IMR-90 (cell line): ENCODE data around the gene ME3. TPM values are rescaled to one million over a fixed set of nuclear protein-coding genes. Genes with fewer than 3 reads are reported as not detected.

Experiments used
- ATAC-seq: fragments of 200-7000 bp; cut with Tn5 transposase; 2 replicates; pipeline ENCODE4 v1.9.1; 2020; ENCODE audit warnings: low read depth, mild to moderate bottlenecking, moderate library complexity
- BruUV-seq: library from RNA; stranded (reverse); fragments of 400-500 nt; replicated peaks from 2 replicates; lab custom pipeline; 2021; lab: Mats Ljungman, UMichigan
- CTCF ChIA-PET: fragments of 300-600 bp; formaldehyde crosslinking; extraction: SDS; loops from one replicate; lab custom pipeline; 2021; ENCODE audit warnings: antibody characterized with exemption; lab: Yijun Ruan, JAX
- POLR2A ChIA-PET: fragments of 300-600 bp; sonication (Branson Sonifier 250); formaldehyde crosslinking; loops from one replicate; lab custom pipeline; 2022; ENCODE audit warnings: antibody characterized with exemption; ENCODE audit not compliant: unreplicated experiment; lab: Charles Lee
- DNase-seq: peaks from one replicate; pipeline ENCODE4 v3.0.0; 2013
- H2AFZ ChIP-seq: replicated peaks from 2 replicates; pipeline ENCODE3; 2013; ENCODE audit warnings: low read length, mild to moderate bottlenecking; ENCODE audit not compliant: poor library complexity
- H2AK5ac ChIP-seq: 2 replicates; pipeline ENCODE4 v1.6.1; 2013; ENCODE audit warnings: low read depth, low read length, inconsistent platforms
- H2AK9ac ChIP-seq: replicated peaks from 2 replicates; pipeline ENCODE3; 2013; ENCODE audit warnings: mild to moderate bottlenecking, low read depth, low read length, moderate library complexity; ENCODE audit not compliant: poor library complexity
- H2BK120ac ChIP-seq: 2 replicates; pipeline ENCODE4 v1.6.1; 2013; ENCODE audit warnings: low read depth, low read length, inconsistent platforms
- H2BK15ac ChIP-seq: 3 replicates; pipeline ENCODE4 v1.6.1; 2013; ENCODE audit warnings: low read depth, low read length, inconsistent platforms
- H2BK20ac ChIP-seq: 2 replicates; pipeline ENCODE4 v1.6.1; 2013; ENCODE audit warnings: low read depth, mild to moderate bottlenecking, inconsistent platforms, low read length, moderate library complexity
- H2BK5ac ChIP-seq: 2 replicates; pipeline ENCODE4 v1.6.1; 2013; ENCODE audit warnings: mild to moderate bottlenecking, low read depth, low read length, inconsistent platforms; ENCODE audit not compliant: poor library complexity, severe bottlenecking
- H3K14ac ChIP-seq: replicated peaks from 2 replicates; pipeline ENCODE4 v1.6.1; 2013; ENCODE audit warnings: low read depth, low read length, inconsistent platforms
- H3K18ac ChIP-seq: 2 replicates; pipeline ENCODE4 v1.6.1; 2013; ENCODE audit warnings: low read depth, low read length, control low read depth
- H3K23ac ChIP-seq: 2 replicates; pipeline ENCODE4 v1.6.1; 2013; ENCODE audit warnings: low read depth, low read length, inconsistent platforms
- H3K27ac ChIP-seq: 2 replicates; pipeline ENCODE4 v1.5.1; 2013; ENCODE audit warnings: mild to moderate bottlenecking, control low read depth, low read length; ENCODE audit not compliant: insufficient read depth
- H3K27me3 ChIP-seq: 2 replicates; pipeline ENCODE4 v1.6.1; 2013; ENCODE audit warnings: low read length; ENCODE audit not compliant: control insufficient read depth, insufficient read depth
- H3K36me3 ChIP-seq: 2 replicates; pipeline ENCODE4 v1.6.1; 2013; ENCODE audit warnings: low read length, mixed read lengths; ENCODE audit not compliant: control insufficient read depth, insufficient read depth
- H3K4ac ChIP-seq: 2 replicates; pipeline ENCODE4 v1.6.1; 2013; ENCODE audit warnings: low read depth, low read length, inconsistent platforms
- H3K4me1 ChIP-seq: 2 replicates; pipeline ENCODE4 v1.6.1; 2013; ENCODE audit warnings: low read length, mixed read lengths; ENCODE audit not compliant: control insufficient read depth, insufficient read depth
- H3K4me2 ChIP-seq: 2 replicates; pipeline ENCODE4 v1.6.1; 2013; ENCODE audit warnings: low read depth, mild to moderate bottlenecking, control low read depth, low read length, moderate library complexity
- H3K4me3 ChIP-seq: 2 replicates; pipeline ENCODE4 v1.5.1; 2013; ENCODE audit warnings: low read depth, mild to moderate bottlenecking, control low read depth, low read length, moderate library complexity; ENCODE audit not compliant: insufficient read depth
- H3K56ac ChIP-seq: 2 replicates; pipeline ENCODE4 v1.6.1; 2013; ENCODE audit warnings: low read length, inconsistent platforms; ENCODE audit not compliant: insufficient read depth; ENCODE audit errors: extremely low read depth
- H3K79me1 ChIP-seq, 2 experiments: 2 replicates each; pipeline ENCODE4 v1.6.1; 2013; ENCODE audit warnings: low read length in 2 of 2, inconsistent platforms in 1 of 2, low read depth in 1 of 2
- H3K9ac ChIP-seq: 2 replicates; pipeline ENCODE4 v1.6.1; 2013; ENCODE audit warnings: low read depth, low read length, control low read depth
- H3K9me1 ChIP-seq: 2 replicates; pipeline ENCODE4 v1.6.1; 2013; ENCODE audit warnings: low read length, inconsistent platforms; ENCODE audit not compliant: insufficient read depth
- H3K9me3 ChIP-seq: 2 replicates; pipeline ENCODE4 v1.6.1; 2013; ENCODE audit warnings: low read length; ENCODE audit not compliant: control insufficient read depth, insufficient read depth
- H4K20me1 ChIP-seq: 2 replicates; pipeline ENCODE4 v1.6.1; 2013; ENCODE audit warnings: low read length, inconsistent platforms; ENCODE audit not compliant: insufficient read depth
- H4K5ac ChIP-seq: 2 replicates; pipeline ENCODE4 v1.6.1; 2013; ENCODE audit warnings: mild to moderate bottlenecking, low read depth, low read length, control low read depth
- H4K8ac ChIP-seq, 2 experiments: 2 replicates each; pipeline ENCODE4 v1.6.1; 2013; ENCODE audit warnings: low read depth in 2 of 2, low read length in 2 of 2, control low read depth in 1 of 2, inconsistent platforms in 1 of 2
- H4K91ac ChIP-seq: 2 replicates; pipeline ENCODE4 v1.6.1; 2013; ENCODE audit warnings: low read depth, low read length, inconsistent platforms; ENCODE audit not compliant: insufficient read depth
- BHLHE40 ChIP-seq: fragments of 150-350 bp; IDR thresholded peaks from 2 replicates; pipeline ENCODE4 v1.6.1; 2016; ENCODE audit warnings: mild to moderate bottlenecking, low read depth, low read length
- CEBPB ChIP-seq: IDR thresholded peaks from 2 replicates; pipeline ENCODE4 v1.6.1; 2012; ENCODE audit warnings: low read depth, low read length, improper control_type of control experiment
- CHD1 ChIP-seq: IDR thresholded peaks from 2 replicates; pipeline ENCODE4 v1.6.1; 2012; ENCODE audit warnings: low read depth, low read length, improper control_type of control experiment
- CTCF ChIP-seq: conservative IDR thresholded peaks from 2 replicates; pipeline ENCODE4 v1.5.1; 2012; ENCODE audit warnings: mild to moderate bottlenecking, low read depth, low read length, improper control_type of control experiment
- ELK1 ChIP-seq: fragments of 150-350 bp; IDR thresholded peaks from 2 replicates; pipeline ENCODE4 v1.6.1; 2016; ENCODE audit warnings: low read depth, mild to moderate bottlenecking, low read length, moderate library complexity, borderline replicate concordance
- FOS ChIP-seq: fragments of 150-350 bp; IDR thresholded peaks from 2 replicates; pipeline ENCODE4 v1.6.1; 2016; ENCODE audit warnings: low read depth, low read length
- MAFK ChIP-seq: IDR thresholded peaks from 2 replicates; pipeline ENCODE4 v1.6.1; 2012; ENCODE audit warnings: low read depth, low read length, improper control_type of control experiment
- MAZ ChIP-seq: IDR thresholded peaks from 2 replicates; pipeline ENCODE4 v1.6.1; 2012; ENCODE audit warnings: low read depth, mild to moderate bottlenecking, low read length, improper control_type of control experiment, moderate library complexity, borderline replicate concordance
- MXI1 ChIP-seq: IDR thresholded peaks from 2 replicates; pipeline ENCODE4 v1.6.1; 2012; ENCODE audit warnings: low read depth, mild to moderate bottlenecking, low read length, moderate library complexity, borderline replicate concordance
- NFE2L2 ChIP-seq: fragments of 150-350 bp; IDR thresholded peaks from 2 replicates; pipeline ENCODE4 v1.6.1; 2016; ENCODE audit warnings: low read depth, mild to moderate bottlenecking, low read length
- POLR2A ChIP-seq: IDR thresholded peaks from 2 replicates; pipeline ENCODE4 v1.6.1; 2012; ENCODE audit warnings: mild to moderate bottlenecking, low read depth, low read length
- RAD21 ChIP-seq: IDR thresholded peaks from 2 replicates; pipeline ENCODE4 v1.6.1; 2012; ENCODE audit warnings: low read length, improper control_type of control experiment
- RCOR1 ChIP-seq: IDR thresholded peaks from 2 replicates; pipeline ENCODE4 v1.6.1; 2012; ENCODE audit warnings: mild to moderate bottlenecking, low read length, improper control_type of control experiment; ENCODE audit not compliant: insufficient replicate concordance
- RFX5 ChIP-seq: IDR thresholded peaks from 2 replicates; pipeline ENCODE4 v1.8.0; 2012; ENCODE audit warnings: low read depth, mild to moderate bottlenecking, low read length, moderate library complexity
- SMC3 ChIP-seq: fragments of 150-350 bp; IDR thresholded peaks from 2 replicates; pipeline ENCODE4 v1.6.1; 2016; ENCODE audit warnings: low read depth, mild to moderate bottlenecking, antibody characterized with exemption, low read length, moderate library complexity
- USF2 ChIP-seq: fragments of 150-350 bp; IDR thresholded peaks from 2 replicates; pipeline ENCODE4 v1.6.1; 2017; ENCODE audit warnings: mild to moderate bottlenecking, antibody characterized with exemption, low read length, low read depth
- whole genome bisulfite sequencing, 2 experiments: methylation state at CpG; one replicate each; pipeline versions ENCODE4 v1.1.5 to v1.1.7; 2013; ENCODE audit warnings: missing lambda C conversion rate in 2 of 2; ENCODE audit not compliant: insufficient read length in 1 of 2; ENCODE audit errors: extremely low coverage in 2 of 2; 5-methylcytosine and 5-hydroxymethylcytosine counted together
- dilution Hi-C: fragments of 300-500 bp; cut with HindIII; formaldehyde crosslinking; loops from one replicate; pipeline ENCODE4 v1.14.3; 2018; ENCODE audit warnings: low sequenced_read_pairs; ENCODE audit not compliant: unreplicated experiment
- in situ Hi-C: fragments of 300-500 bp; cut with MboI; formaldehyde crosslinking; loops from 3 replicates; pipeline ENCODE4 v1.14.3; 2019; ENCODE audit warnings: low sequenced_read_pairs, inconsistent platforms, mixed read lengths
- intact Hi-C: fragments of 100-400 bp; cut with micrococcal nuclease; formaldehyde crosslinking; loops from 2 replicates; pipeline ENCODE4 v1.10.0; 2022
- polyA plus RNA-seq, 3 experiments: library from polyadenylated mRNA; depleted of rRNA; stranded (reverse); fragments of >200 nt; gene quantifications; 2 replicates each; pipeline ENCODE4 v1.2.3, GENCODE V29; 2012; ENCODE audit warnings: low replicate concordance in 1 of 3
- total RNA-seq: library from RNA; depleted of rRNA; stranded (reverse); fragments of >200 nt; gene quantifications from 2 replicates; pipeline ENCODE4 v1.2.3, GENCODE V29; 2012

The ME3 gene
- total and polyA plus RNA-seq, 2 of the 4 experiments (the other 2 are of a cell fraction) = 7.8 to 9.0 TPM

GRCh38 chr11:86703987-86704386, 31.6 kb upstream of the ME3 start:
- in situ Hi-C loops = no loop called here

More at GRCh38 chr11:86703987-86704386, 31.6 kb upstream of the ME3 start:
- no peak overlapping the region for H2BK15ac ChIP-seq
- H4K20me1 ChIP-seq = no peaks in the 10 kb centered on the region
- DNase-seq (no peak), ATAC-seq (no peak)
- no peak overlapping the region for H4K8ac ChIP-seq
- H2BK5ac ChIP-seq = no peak overlapping the region
- ChIA-PET POLR2A (no interaction called here), CTCF (interaction anchor here (0.6 kb wide), 1 partner anchor 222 kb away, joined by 3 read pairs; no protein-coding TSS in a partner anchor)
- H3K23ac ChIP-seq = no peak overlapping the region
- no peak overlapping the region for H3K14ac ChIP-seq
- no peak overlapping the region for H2AFZ ChIP-seq
- no peaks in the 10 kb centered on the region for H3K9me3 ChIP-seq
- H3K4me2 ChIP-seq = no peak overlapping the region
- no peak overlapping the region for H3K27ac ChIP-seq
- no peak overlapping the region for H4K91ac ChIP-seq
- no peak overlapping the region for H2AK5ac ChIP-seq
- no peak overlapping the region for H2BK20ac ChIP-seq
- H4K5ac ChIP-seq = no peak overlapping the region
- H3K9ac ChIP-seq = no peak overlapping the region
- intact Hi-C loops = no loop called here
- dilution Hi-C loops = no loop called here
- H3K36me3 ChIP-seq = no peaks in the 10 kb centered on the region
- no peak overlapping the region for H3K18ac ChIP-seq
- no peak overlapping the region for H3K4ac ChIP-seq
- no peak for TF ChIP-seq NFE2L2
- TF ChIP-seq RCOR1 = no peak
- no peak for TF ChIP-seq ELK1
- no peak for TF ChIP-seq RAD21
- TF ChIP-seq CHD1 = no peak
- no peak for TF ChIP-seq USF2
- no peak for TF ChIP-seq RFX5
- TF ChIP-seq POLR2A = no peak
- TF ChIP-seq MAZ = no peak
- TF ChIP-seq BHLHE40 = no peak
- TF ChIP-seq FOS = no peak
- no peak for TF ChIP-seq MXI1
- no peak for TF ChIP-seq CEBPB
- TF ChIP-seq MAFK = no peak
- TF ChIP-seq SMC3 = no peak
- TF ChIP-seq CTCF = no peak
- H3K4me1 ChIP-seq = peaks cover 2% of the 10 kb centered on the region; the same call in 1 of the 2 replicates
- no peak overlapping the region for H2AK9ac ChIP-seq
- 100% methylated on average over 2 of the region's 7 CpGs; no CpG with 5 or more reads in 1 of the 2 experiments for WGBS, 2 experiments
- no peaks in the 10 kb centered on the region for H3K79me1 ChIP-seq
- no peak overlapping the region for H3K4me3 ChIP-seq
- BruUV-seq = no TSS peak
- no peaks in the 10 kb centered on the region for H3K27me3 ChIP-seq
- no peak overlapping the region for H2BK120ac ChIP-seq
- no peaks in the 10 kb centered on the region for H3K9me1 ChIP-seq
- H3K56ac ChIP-seq = no peak overlapping the region
